Measurements from ENCODE around the gene PODN.

The PODN gene

GRCh38 chr1:53123453-53124140 lies 61.6 kb downstream of the PODN start:
- no peaks in the 10 kb centered on the region for H3K9me3 ChIP-seq (ENCODE audit: severe bottlenecking)
- no peak overlapping the region for H3K27ac ChIP-seq (ENCODE audit: poor library complexity, severe bottlenecking)
- H3K4me1 ChIP-seq (ENCODE audit: insufficient read depth, poor library complexity, severe bottlenecking) = no peaks in the 10 kb centered on the region
- no peak for TF ChIP-seq CTCF (IDR thresholded peaks at IDR 0.05; ENCODE audit: poor library complexity, severe bottlenecking)
- H3K36me3 ChIP-seq (ENCODE audit: low read depth) = no peaks in the 10 kb centered on the region
- DNase-seq (ENCODE audit: low spot score) (no peak), ATAC-seq (ENCODE audit: low read depth) (no peak)
- no peak overlapping the region for H3K4me3 ChIP-seq (ENCODE audit: severe bottlenecking)
- no peaks in the 10 kb centered on the region for H3K27me3 ChIP-seq (ENCODE audit: insufficient read depth, poor library complexity, severe bottlenecking)

- no peaks in the 10 kb centered on the region for H3K9me3 ChIP-seq (ENCODE audit: severe bottlenecking)
- no peak for TF ChIP-seq CTCF (IDR thresholded peaks at IDR 0.05; ENCODE audit: poor library complexity, severe bottlenecking)
- DNase-seq (ENCODE audit: low spot score) (no peak), ATAC-seq (ENCODE audit: low read depth) (no peak)
- no peaks in the 10 kb centered on the region for H3K27me3 ChIP-seq (ENCODE audit: insufficient read depth, poor library complexity, severe bottlenecking)
- H3K4me1 ChIP-seq (ENCODE audit: insufficient read depth, poor library complexity, severe bottlenecking) = no peaks in the 10 kb centered on the region
- H3K36me3 ChIP-seq (ENCODE audit: low read depth) = no peaks in the 10 kb centered on the region
- H3K4me3 ChIP-seq (ENCODE audit: severe bottlenecking) = no peak overlapping the region
- H3K27ac ChIP-seq (ENCODE audit: poor library complexity, severe bottlenecking) = no peak overlapping the region
These were observed 63.1 kb downstream of the PODN start for GRCh38 chr1:53125122-53125521.

- Histone ChIP-seq H3K27ac (ENCODE audit: poor library complexity, severe bottlenecking) (no peak overlapping the region), H3K27me3 (ENCODE audit: insufficient read depth, poor library complexity, severe bottlenecking) (no peaks in the 10 kb centered on the region), H3K4me1 (ENCODE audit: insufficient read depth, poor library complexity, severe bottlenecking) (no peaks in the 10 kb centered on the region), H3K9me3 (ENCODE audit: severe bottlenecking) (no peaks in the 10 kb centered on the region), H3K4me3 (ENCODE audit: severe bottlenecking) (no peak overlapping the region), H3K36me3 (ENCODE audit: low read depth) (no peaks in the 10 kb centered on the region)
- no peak for ATAC-seq (ENCODE audit: low read depth)
- no peak for DNase-seq (ENCODE audit: low spot score)
- TF ChIP-seq CTCF (IDR thresholded peaks at IDR 0.05; ENCODE audit: poor library complexity, severe bottlenecking) = no peak
These were observed 63.8 kb downstream of the PODN start for GRCh38 chr1:53125623-53126360.

GRCh38 chr1:53126495-53126894 lies 64.5 kb downstream of the PODN start:
- Histone ChIP-seq H3K4me1 (ENCODE audit: insufficient read depth, poor library complexity, severe bottlenecking) (no peaks in the 10 kb centered on the region), H3K4me3 (ENCODE audit: severe bottlenecking) (no peak overlapping the region), H3K36me3 (ENCODE audit: low read depth) (no peaks in the 10 kb centered on the region), H3K27me3 (ENCODE audit: insufficient read depth, poor library complexity, severe bottlenecking) (no peaks in the 10 kb centered on the region), H3K27ac (ENCODE audit: poor library complexity, severe bottlenecking) (no peak overlapping the region), H3K9me3 (ENCODE audit: severe bottlenecking) (no peaks in the 10 kb centered on the region)
- no peak for TF ChIP-seq CTCF (IDR thresholded peaks at IDR 0.05; ENCODE audit: poor library complexity, severe bottlenecking)
- ATAC-seq (ENCODE audit: low read depth) (no peak), DNase-seq (ENCODE audit: low spot score) (no peak)

- no peak overlapping the region for H3K27ac ChIP-seq (ENCODE audit: poor library complexity, severe bottlenecking)
- H3K4me3 ChIP-seq (ENCODE audit: severe bottlenecking) = no peak overlapping the region
- H3K27me3 ChIP-seq (ENCODE audit: insufficient read depth, poor library complexity, severe bottlenecking) = no peaks in the 10 kb centered on the region
- ATAC-seq (ENCODE audit: low read depth) = no peak
- DNase-seq (ENCODE audit: low spot score) = no peak
- TF ChIP-seq CTCF (IDR thresholded peaks at IDR 0.05; ENCODE audit: poor library complexity, severe bottlenecking) = no peak
- H3K4me1 ChIP-seq (ENCODE audit: insufficient read depth, poor library complexity, severe bottlenecking) = no peaks in the 10 kb centered on the region
- H3K36me3 ChIP-seq (ENCODE audit: low read depth) = no peaks in the 10 kb centered on the region
- H3K9me3 ChIP-seq (ENCODE audit: severe bottlenecking) = no peaks in the 10 kb centered on the region
These were observed 65.5 kb downstream of the PODN start for GRCh38 chr1:53127546-53127945.

Measured in RWPE2 (cell line).